Liver (tissue), 9 donors: ENCODE data around the gene PFKFB4. TPM values are rescaled to one million over a fixed set of nuclear protein-coding genes. Genes with fewer than 3 reads are reported as not detected.

Experiments used
- DNase-seq: peaks from one replicate; pipeline ENCODE4 v3.0.0-alpha.2; 2017; ENCODE audit warnings: low spot score
- H3K27ac ChIP-seq, 2 donors: one replicate each; pipeline ENCODE4 v1.7.0; 2013; ENCODE audit warnings: inconsistent platforms in 2 of 2, low read length in 2 of 2, control low read depth in 1 of 2, low read depth in 1 of 2, mild to moderate bottlenecking in 1 of 2
- H3K27me3 ChIP-seq, 4 donors: one replicate each; pipeline versions ENCODE4 v1.6.1 to v1.7.0; 2013; ENCODE audit warnings: low read length in 3 of 4, inconsistent platforms in 1 of 4, mild to moderate bottlenecking in 1 of 4, moderate library complexity in 1 of 4; ENCODE audit not compliant: control insufficient read depth in 4 of 4, insufficient read depth in 4 of 4
- H3K36me3 ChIP-seq, 4 donors: one replicate each; pipeline versions ENCODE4 v1.6.1 to v1.7.0; 2013; ENCODE audit warnings: low read length in 3 of 4, mild to moderate bottlenecking in 3 of 4, low read depth in 1 of 4, moderate library complexity in 1 of 4; ENCODE audit not compliant: control insufficient read depth in 4 of 4, insufficient read depth in 3 of 4
- H3K4me1 ChIP-seq, 4 donors: one replicate each; pipeline versions ENCODE4 v1.6.1 to v1.7.0; 2013; ENCODE audit warnings: low read length in 3 of 4, mild to moderate bottlenecking in 3 of 4, moderate library complexity in 1 of 4; ENCODE audit not compliant: control insufficient read depth in 4 of 4, insufficient read depth in 4 of 4
- H3K4me3 ChIP-seq, 3 donors: one replicate each; pipeline versions ENCODE4 v1.6.1 to v1.7.0; 2013; ENCODE audit warnings: low read length in 3 of 3, control low read depth in 1 of 3, low read depth in 1 of 3, mild to moderate bottlenecking in 1 of 3
- H3K9ac ChIP-seq, 2 donors: one replicate each; pipeline ENCODE4 v1.7.0; 2013; ENCODE audit warnings: low read length in 2 of 2, mild to moderate bottlenecking in 2 of 2, moderate library complexity in 2 of 2, control low read depth in 1 of 2, low read depth in 1 of 2
- H3K9me3 ChIP-seq, 4 donors: one replicate each; pipeline versions ENCODE4 v1.6.1 to v1.7.0; 2013; ENCODE audit warnings: low read length in 3 of 4; ENCODE audit not compliant: control insufficient read depth in 4 of 4
- EGR1 ChIP-seq, 2 donors: IDR thresholded peaks; 2 replicates each; pipeline ENCODE4 v1.6.1; 2016 to 2018; ENCODE audit warnings: antibody characterized with exemption in 2 of 2, low read depth in 2 of 2
- FOXA1 ChIP-seq: IDR thresholded peaks from 2 replicates; pipeline ENCODE4 v1.6.1; 2016; ENCODE audit warnings: antibody characterized with exemption
- FOXA2 ChIP-seq: IDR thresholded peaks from 2 replicates; pipeline ENCODE4 v1.6.1; 2016; ENCODE audit warnings: antibody characterized with exemption
- GABPA ChIP-seq, 2 donors: IDR thresholded peaks in 1 of 2; conservative IDR thresholded peaks in 1 of 2; 2 replicates each; pipeline ENCODE4 v1.6.1; 2016; ENCODE audit warnings: antibody characterized with exemption in 2 of 2, mild to moderate bottlenecking in 1 of 2, moderate library complexity in 1 of 2
- HNF4A ChIP-seq, 2 donors: conservative IDR thresholded peaks; 2 replicates each; pipeline ENCODE4 v1.6.1; 2016; ENCODE audit warnings: antibody characterized with exemption in 2 of 2, mild to moderate bottlenecking in 2 of 2
- HNF4G ChIP-seq: IDR thresholded peaks from 2 replicates; pipeline ENCODE4 v1.6.1; 2016; ENCODE audit warnings: antibody characterized with exemption
- JUND ChIP-seq, 2 donors: IDR thresholded peaks; 2 replicates each; pipeline ENCODE4 v1.6.1; 2016; ENCODE audit warnings: antibody characterized with exemption in 2 of 2
- NR2F2 ChIP-seq: IDR thresholded peaks from 2 replicates; pipeline ENCODE4 v1.6.1; 2016; ENCODE audit warnings: antibody characterized with exemption
- RAD21 ChIP-seq, 2 donors: IDR thresholded peaks; 2 replicates each; pipeline ENCODE4 v1.6.1; 2016; ENCODE audit warnings: antibody characterized with exemption in 2 of 2, mild to moderate bottlenecking in 2 of 2
- REST ChIP-seq: IDR thresholded peaks from 2 replicates; pipeline ENCODE4 v1.6.1; 2016; ENCODE audit warnings: antibody characterized with exemption, mild to moderate bottlenecking
- RXRA ChIP-seq, 2 donors: IDR thresholded peaks; 2 replicates each; pipeline ENCODE4 v1.6.1; 2017 to 2018; ENCODE audit warnings: antibody characterized with exemption in 2 of 2, mild to moderate bottlenecking in 1 of 2
- SP1 ChIP-seq: IDR thresholded peaks from 2 replicates; pipeline ENCODE4 v1.6.1; 2018; ENCODE audit warnings: antibody characterized with exemption, mild to moderate bottlenecking
- TAF1 ChIP-seq: conservative IDR thresholded peaks from 2 replicates; pipeline ENCODE4 v1.6.1; 2016; ENCODE audit warnings: antibody characterized with exemption, mild to moderate bottlenecking
- YY1 ChIP-seq: IDR thresholded peaks from 2 replicates; pipeline ENCODE4 v1.6.1; 2016; ENCODE audit warnings: antibody characterized with exemption, mild to moderate bottlenecking
- WGBS: extraction: QIAGEN DNeasy Blood & Tissue Kit; methylation state at CpG from one replicate; pipeline ENCODE4 v1.1.7; 2013; 5-methylcytosine and 5-hydroxymethylcytosine counted together
- polyA plus RNA-seq, 2 donors: library from polyadenylated mRNA; stranded (reverse) in 1 of 2; unstranded in 1 of 2; fragments of 200-250 nt in 1 of 2; fragments of >200 nt in 1 of 2; fragmentation: Nextera tagmentation in 1 of 2; extraction: Ambion mirVana in 1 of 2; gene quantifications; one replicate each; pipeline versions ENCODE4 v1.2.1 to v1.2.3, GENCODE V29; 2013 to 2015
- total RNA-seq, 2 donors: library from RNA; depleted of rRNA; stranded (reverse); fragments of >200 nt; gene quantifications; one replicate each; pipeline ENCODE4 v1.2.3, GENCODE V29; 2014
- TF ChIP-seq, protein P1 (sequence below): fragments of 150-350 bp; IDR thresholded peaks from 2 replicates; pipeline ENCODE4 v1.5.1; 2017; ENCODE audit warnings: improper control_type of control experiment, low read depth, low read length; ENCODE audit not compliant: missing input control
- TF ChIP-seq, protein P2 (sequence below): IDR thresholded peaks from 2 replicates; pipeline ENCODE4 v1.6.1; 2016; ENCODE audit warnings: antibody characterized with exemption
- TF ChIP-seq, protein P3 (sequence below): IDR thresholded peaks from 2 replicates; pipeline ENCODE4 v1.6.1; 2016; ENCODE audit warnings: antibody characterized with exemption
- TF ChIP-seq, protein P4 (sequence below): IDR thresholded peaks from 2 replicates; pipeline ENCODE4 v1.6.1; 2016; ENCODE audit warnings: antibody characterized with exemption
- donor health status: healthy.
- donor health status: healthy.
- donor health status: healthy.
- donor health status: healthy.
- donor health status: healthy.

Gene PFKFB4
- total and polyA plus RNA-seq, 4 donors: 0.46 to 5.3 (median 1.7) TPM

DNA sequence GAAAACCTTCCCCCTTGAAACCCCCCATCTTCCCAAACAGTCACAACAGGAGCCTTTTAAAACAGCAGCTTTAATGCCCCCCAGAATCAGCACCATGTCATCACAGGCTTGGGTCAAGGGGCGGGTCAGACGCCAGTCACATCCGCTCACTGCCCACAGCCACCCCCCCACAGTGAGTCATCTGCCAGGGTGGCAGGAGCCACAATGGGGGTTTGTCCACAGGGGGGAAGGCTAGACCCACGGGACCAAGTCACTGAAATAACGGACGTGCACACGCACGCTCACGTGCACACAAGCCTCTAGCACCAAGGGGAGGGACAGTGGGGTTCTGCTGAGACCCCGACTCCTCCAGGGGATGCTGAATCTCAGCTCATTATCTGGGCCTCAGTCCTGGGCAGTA is 7.4 kb upstream of the PFKFB4 start:
- Histone ChIP-seq H3K36me3 (no peaks in the 10 kb centered on the region), H3K4me3 (no peak overlapping the region), H3K4me1 (peaks cover 0 to 17% (median 9%) of the 10 kb centered on the region in 4 donors), H3K9me3 (no peaks in the 10 kb centered on the region), H3K27ac (no peak overlapping the region), H3K9ac (no peak overlapping the region), H3K27me3 (no peaks in the 10 kb centered on the region)
- TF ChIP-seq FOXA1 (no peak), RXRA (IDR thresholded peaks at IDR 0.05) (no peak), SP1 (no peak), YY1 (no peak), FOXA2 (no peak), EGR1 (IDR thresholded peaks at IDR 0.05; ENCODE audit: low read depth in 2 of 2) (no peak), REST (no peak), HNF4G (no peak)
- TF ChIP-seq, protein P1, sequence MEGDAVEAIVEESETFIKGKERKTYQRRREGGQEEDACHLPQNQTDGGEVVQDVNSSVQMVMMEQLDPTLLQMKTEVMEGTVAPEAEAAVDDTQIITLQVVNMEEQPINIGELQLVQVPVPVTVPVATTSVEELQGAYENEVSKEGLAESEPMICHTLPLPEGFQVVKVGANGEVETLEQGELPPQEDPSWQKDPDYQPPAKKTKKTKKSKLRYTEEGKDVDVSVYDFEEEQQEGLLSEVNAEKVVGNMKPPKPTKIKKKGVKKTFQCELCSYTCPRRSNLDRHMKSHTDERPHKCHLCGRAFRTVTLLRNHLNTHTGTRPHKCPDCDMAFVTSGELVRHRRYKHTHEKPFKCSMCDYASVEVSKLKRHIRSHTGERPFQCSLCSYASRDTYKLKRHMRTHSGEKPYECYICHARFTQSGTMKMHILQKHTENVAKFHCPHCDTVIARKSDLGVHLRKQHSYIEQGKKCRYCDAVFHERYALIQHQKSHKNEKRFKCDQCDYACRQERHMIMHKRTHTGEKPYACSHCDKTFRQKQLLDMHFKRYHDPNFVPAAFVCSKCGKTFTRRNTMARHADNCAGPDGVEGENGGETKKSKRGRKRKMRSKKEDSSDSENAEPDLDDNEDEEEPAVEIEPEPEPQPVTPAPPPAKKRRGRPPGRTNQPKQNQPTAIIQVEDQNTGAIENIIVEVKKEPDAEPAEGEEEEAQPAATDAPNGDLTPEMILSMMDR: no peak
- TF ChIP-seq, protein P2, sequence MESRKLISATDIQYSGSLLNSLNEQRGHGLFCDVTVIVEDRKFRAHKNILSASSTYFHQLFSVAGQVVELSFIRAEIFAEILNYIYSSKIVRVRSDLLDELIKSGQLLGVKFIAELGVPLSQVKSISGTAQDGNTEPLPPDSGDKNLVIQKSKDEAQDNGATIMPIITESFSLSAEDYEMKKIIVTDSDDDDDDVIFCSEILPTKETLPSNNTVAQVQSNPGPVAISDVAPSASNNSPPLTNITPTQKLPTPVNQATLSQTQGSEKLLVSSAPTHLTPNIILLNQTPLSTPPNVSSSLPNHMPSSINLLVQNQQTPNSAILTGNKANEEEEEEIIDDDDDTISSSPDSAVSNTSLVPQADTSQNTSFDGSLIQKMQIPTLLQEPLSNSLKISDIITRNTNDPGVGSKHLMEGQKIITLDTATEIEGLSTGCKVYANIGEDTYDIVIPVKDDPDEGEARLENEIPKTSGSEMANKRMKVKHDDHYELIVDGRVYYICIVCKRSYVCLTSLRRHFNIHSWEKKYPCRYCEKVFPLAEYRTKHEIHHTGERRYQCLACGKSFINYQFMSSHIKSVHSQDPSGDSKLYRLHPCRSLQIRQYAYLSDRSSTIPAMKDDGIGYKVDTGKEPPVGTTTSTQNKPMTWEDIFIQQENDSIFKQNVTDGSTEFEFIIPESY: no peak
- TF ChIP-seq, protein P3, sequence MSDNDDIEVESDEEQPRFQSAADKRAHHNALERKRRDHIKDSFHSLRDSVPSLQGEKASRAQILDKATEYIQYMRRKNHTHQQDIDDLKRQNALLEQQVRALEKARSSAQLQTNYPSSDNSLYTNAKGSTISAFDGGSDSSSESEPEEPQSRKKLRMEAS: no peak
- TF ChIP-seq, protein P4, sequence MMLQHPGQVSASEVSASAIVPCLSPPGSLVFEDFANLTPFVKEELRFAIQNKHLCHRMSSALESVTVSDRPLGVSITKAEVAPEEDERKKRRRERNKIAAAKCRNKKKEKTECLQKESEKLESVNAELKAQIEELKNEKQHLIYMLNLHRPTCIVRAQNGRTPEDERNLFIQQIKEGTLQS: no peak
- WGBS: 87% methylated on average over 10 of the region's 10 CpGs
- no peak for DNase-seq

- Histone ChIP-seq H3K27me3 (no peaks in the 10 kb centered on the region), H3K4me1 (peaks cover 0 to 20% (median 9%) of the 10 kb centered on the region in 4 donors), H3K9ac (no peak within 1 kb of the TSS), H3K27ac (no peak within 1 kb of the TSS), H3K9me3 (no peaks in the 10 kb centered on the region), H3K4me3 (no peak within 1 kb of the TSS), H3K36me3 (no peaks in the 10 kb centered on the region)
- WGBS: 86% methylated on average over 6 of the region's 6 CpGs
- no peak for DNase-seq
- TF ChIP-seq GABPA (IDR thresholded peaks at IDR 0.05 in 1 of 2, conservative IDR thresholded peaks at IDR 0.05 in 1 of 2) (no peak), TAF1 (no peak), HNF4A (conservative IDR thresholded peaks at IDR 0.05) (no peak), SP1 (no peak), FOXA2 (no peak), FOXA1 (no peak), NR2F2 (no peak), YY1 (no peak), HNF4G (no peak), RAD21 (IDR thresholded peaks at IDR 0.05) (no peak), JUND (IDR thresholded peaks at IDR 0.05) (no peak), EGR1 (IDR thresholded peaks at IDR 0.05; ENCODE audit: low read depth in 2 of 2) (no peak)
- TF ChIP-seq, protein P4: no peak
- TF ChIP-seq, protein P3: no peak
- TF ChIP-seq, protein P2: no peak
Measured at GRCh38 chr3:48563382-48563918, 6.8 kb upstream of the PFKFB4 start, which contains the start of gene UCN2. UCN2 (minus strand) TSS chr3:48563781; CDS start chr3:48563124, 657 bp downstream.
